Myocyte (in vitro differentiated cells): Measurements from ENCODE around the gene PLK1. TPM values are rescaled to one million over a fixed set of nuclear protein-coding genes. Genes with fewer than 3 reads are reported as not detected.
"Not testable (repeated sequence)": the region's sequence is repeated elsewhere in the genome, so short reads cannot be mapped to it uniquely, and the experiment has no call there.

Source experiments
- DNase-seq: peaks from one replicate; pipeline ENCODE4 v3.0.0-alpha.2; 2012; ENCODE audit warnings: low read depth
- total RNA-seq: library from RNA; depleted of rRNA; stranded (reverse); fragments of >200 nt; gene quantifications from 2 replicates; pipeline ENCODE4 v1.2.3, GENCODE V29; 2014

The PLK1 gene
- total RNA-seq, 1 donor from 2014 or later, result 0.96 TPM

DNA sequence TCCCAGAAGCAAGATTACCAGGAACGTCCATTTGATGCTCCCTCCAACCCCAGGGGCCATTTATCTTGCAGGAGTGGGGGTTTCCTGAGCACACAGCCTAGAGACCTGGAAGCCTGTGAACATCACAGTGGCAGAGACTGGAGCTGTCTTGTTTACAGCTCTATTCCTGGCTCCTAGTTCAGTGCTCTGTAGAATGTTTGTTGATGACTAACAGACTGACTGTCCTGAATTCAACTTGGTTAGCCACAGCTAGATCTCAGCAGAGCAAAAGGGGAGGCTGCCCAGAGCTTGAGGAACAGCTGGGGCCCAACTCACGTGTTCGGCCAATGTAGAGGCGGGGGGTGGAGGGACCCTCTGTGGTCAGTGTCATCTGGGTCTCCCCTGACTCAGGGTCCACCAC, 27.8 kb downstream of the PLK1 start:
- DNase-seq, result no peak

DNA sequence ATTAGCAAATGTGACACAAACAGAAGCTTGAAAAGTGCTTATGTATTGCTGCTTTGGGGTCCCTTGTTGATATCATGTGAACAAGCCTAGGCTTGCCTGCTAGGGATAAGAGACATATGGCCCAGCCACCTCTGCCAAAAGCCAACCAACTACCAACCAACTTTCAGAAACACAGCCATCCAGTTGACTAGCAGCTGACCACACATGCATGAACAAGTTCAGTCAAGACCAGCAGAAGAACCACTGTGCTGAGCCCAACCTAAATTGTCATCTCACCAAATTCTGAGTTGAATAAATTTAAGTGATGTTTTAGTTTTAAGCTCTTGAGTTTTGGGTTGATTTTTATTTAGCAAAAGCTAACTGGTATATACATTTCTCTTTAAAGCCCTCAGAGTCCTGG, 30.8 kb downstream of the PLK1 start:
- no peak for DNase-seq

DNA sequence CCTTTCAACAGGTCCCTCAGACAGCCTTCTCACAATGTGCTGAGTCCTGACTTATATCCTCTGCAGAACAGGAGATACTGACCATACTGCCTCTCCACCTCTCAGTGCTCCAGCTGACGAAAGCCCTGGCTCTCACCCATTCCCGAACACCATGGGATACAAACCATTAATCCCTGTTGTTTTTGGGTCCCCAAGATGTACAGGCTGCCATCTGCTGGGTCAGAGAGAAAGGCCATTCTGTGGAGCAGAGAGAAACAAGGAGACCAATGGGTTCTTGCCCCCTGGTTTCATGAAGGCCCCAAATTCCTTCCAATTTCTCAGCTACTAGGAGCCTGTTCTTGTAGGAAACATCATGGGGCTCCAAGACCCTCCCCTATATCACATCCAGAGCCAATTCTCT, 31.3 kb downstream of the PLK1 start:
- DNase-seq, result no peak

DNA sequence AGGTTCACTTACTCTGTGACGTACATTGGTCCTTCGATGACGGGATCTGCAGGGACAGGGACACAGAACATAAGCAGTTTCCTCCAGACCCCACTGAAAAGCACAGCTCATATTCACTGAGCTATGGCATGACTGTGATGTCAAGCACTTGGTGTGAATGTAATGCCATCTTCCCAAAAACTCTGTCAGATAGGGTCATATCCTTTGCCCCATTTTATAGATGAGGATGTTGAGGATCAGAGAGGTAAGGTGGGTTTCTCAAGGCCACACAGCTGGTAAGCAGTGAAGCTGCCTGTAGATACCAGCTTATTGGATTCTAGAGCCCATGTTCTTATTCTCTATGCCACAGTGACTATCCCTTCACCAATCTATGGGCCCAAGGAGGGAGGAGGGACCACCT, 31.8 kb downstream of the PLK1 start:
- no peak for DNase-seq

DNA sequence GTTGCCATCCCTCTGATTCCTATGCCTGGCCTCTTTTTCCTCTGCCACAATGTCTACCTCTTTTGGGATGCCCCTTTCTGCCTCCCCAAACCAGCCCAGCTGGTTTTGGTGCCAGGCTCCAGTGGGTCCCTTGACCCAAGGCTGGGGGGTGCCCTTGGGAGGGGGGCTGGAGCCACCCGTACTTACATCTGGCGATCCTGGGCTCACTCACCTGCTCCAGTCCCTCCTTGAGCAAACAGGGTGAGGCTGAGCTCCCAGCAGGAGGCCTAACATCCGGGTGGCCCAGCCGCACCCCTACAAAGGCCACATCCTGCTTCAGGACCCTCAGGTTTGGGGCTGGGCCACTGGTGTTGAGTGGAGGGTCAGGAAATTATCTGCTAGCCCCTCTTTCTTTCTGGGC, 33.1 kb downstream of the PLK1 start:
- DNase-seq, result no peak

DNA sequence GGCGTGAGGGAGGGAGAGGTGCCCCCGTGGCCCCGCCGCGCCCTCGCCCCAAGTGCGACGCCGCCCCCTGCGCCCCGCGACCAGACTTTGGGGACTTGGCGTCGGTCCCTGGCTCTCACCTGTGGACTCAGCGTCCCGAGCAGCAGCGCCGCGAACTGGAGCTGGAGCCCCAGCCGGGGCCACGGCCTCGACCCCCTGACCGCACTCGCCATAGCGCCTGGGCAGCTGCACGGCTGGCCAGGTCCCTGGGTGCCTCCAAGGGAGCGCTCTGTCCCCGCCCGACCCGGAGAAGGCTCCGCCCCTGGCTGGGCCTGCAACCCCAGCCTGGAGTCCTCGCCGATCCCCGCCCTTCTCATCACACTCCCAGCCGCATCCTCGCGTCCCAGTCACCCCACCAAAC, 34.3 kb downstream of the PLK1 start, which contains the start of gene ERN2:
ERN2 (minus strand) TSS at position 247 of the 400 bp plus-strand sequence; CDS start at position 212, 35 bp downstream.
- no peak for DNase-seq

DNA sequence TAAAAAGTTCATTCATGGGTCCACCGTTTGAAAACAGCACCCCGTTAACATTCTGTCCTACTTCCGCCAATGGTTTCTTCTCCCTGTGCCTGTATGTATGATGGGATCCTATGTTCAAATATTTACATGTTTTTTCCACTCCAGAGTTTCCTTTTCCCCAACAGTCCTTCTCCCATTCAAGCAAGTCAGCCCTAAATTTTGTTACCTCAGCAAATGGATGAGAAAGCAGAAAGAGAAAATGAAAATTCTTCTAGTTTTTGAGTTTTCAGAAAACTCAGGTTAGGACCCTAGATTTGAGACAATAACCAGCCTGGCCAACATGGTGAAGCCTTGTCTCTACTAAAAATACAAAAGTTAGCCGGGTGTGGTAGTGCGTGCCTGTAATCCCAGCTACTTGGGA, 37.8 kb downstream of the PLK1 start:
- no peak for DNase-seq

DNA sequence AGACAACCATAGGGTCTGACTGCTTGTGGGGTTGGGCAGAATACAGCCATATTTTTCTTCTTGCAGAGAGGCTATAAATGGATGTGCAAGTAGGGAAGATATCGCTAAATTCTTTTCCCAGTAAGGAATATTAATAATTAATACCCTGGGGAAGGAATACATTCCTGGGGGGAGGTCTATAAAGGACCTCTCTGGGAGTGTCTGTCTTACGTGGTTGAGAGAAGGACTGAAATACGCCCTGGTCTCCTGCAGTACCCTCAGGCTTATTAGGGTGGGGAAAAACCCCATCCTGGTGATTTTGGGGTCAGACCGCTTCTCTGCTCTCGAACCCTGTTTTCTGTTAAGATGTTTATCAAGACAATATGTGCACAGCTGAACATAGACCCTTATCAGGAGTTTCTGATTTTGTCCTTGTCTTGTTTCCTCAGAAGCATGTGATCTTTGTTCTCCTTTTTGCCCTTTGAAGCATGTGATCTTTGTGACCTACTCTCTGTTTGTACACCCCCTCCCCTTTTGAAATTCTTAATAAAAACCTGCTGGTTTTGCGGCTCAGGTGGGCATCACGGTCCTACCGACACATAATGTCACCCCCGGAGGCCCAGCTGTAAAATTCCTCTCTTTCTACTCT, 44.0 kb downstream of the PLK1 start:
- DNase-seq, result not testable (repeated sequence)

DNA sequence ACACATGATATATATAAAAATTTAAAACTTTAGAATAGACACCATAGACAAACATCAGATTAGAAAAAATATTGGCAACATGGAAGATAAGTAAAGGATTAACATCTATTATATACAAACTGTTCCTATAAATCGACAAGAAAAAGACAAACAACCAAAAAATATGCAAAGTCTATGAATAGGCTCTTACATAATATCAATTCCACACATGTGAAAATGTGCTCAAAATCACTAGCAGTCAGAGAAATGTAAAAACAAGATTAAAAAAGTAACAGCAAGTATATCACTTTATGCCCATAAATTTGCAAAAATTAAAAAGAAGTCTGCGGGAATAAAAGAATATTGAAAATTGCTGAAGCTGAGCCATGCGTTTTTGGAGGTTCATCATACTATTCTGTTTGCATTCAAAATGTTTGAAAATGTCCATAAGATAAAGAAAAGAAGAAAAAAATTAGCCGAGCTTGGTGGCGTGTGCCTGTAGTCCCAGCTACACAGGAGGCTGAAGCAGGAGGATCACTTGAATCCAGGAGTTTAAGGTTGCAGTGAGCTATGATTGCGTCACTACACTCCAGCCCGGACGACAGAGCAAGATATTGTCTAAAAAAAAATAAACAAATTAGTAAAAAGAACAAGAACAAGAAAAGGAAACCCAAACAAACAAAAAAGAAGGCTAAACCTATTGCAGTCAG, 45.6 kb downstream of the PLK1 start:
- DNase-seq, result no peak

DNA sequence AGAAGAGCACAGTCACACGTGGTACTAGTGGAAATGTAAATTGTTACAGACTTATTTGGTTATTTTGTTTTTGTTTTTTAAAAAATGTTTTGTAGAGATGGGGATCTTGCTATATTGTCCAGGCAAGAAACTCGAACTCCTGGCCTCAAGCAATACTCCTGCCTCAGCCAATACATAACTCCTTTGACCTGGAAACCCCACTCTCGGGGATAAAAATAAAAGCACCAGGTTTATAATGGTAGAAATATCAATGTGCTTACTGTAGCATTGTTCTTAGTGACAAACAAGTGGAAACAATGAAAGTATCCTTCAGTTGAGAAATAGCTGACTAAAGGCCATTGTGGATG, 46.1 kb downstream of the PLK1 start:
- no peak for DNase-seq

DNA sequence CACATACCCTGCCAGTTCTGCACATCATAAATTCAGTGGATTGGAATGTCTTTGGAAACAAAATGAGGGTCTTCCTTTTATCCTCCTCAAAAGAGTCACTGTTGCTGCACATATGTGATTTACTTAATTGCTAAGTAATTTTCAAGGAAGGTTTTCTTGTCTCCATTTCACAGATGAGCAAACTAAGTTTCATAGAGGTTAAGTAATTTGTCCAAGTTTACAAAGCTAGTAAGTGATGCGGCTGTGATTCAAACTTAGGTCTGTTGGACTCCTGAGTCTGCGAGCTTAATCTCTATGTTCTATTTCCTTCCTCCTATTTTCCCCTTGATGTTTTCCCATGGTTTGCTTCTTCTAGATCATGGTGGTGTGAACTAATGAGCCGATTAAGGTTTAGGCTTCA, 48.0 kb downstream of the PLK1 start:
- DNase-seq, result no peak

DNA sequence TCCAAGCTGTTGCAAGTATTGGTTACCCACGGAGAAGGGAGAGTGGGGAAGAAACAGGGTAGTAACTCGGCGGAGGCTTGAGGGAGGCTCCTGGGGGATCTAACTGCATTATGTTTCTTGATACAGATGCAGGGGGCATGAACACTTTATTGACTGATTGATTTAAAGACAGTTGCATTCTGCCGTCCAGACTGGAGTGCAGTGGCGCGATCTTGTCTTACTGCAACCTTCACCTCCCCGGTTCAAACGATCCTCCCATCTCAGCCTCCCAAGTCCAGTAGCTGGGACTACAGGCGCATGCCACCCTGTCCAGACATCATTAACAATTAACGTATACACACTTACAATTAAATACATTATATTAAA, 49.4 kb downstream of the PLK1 start:
- DNase-seq, result no peak

DNA sequence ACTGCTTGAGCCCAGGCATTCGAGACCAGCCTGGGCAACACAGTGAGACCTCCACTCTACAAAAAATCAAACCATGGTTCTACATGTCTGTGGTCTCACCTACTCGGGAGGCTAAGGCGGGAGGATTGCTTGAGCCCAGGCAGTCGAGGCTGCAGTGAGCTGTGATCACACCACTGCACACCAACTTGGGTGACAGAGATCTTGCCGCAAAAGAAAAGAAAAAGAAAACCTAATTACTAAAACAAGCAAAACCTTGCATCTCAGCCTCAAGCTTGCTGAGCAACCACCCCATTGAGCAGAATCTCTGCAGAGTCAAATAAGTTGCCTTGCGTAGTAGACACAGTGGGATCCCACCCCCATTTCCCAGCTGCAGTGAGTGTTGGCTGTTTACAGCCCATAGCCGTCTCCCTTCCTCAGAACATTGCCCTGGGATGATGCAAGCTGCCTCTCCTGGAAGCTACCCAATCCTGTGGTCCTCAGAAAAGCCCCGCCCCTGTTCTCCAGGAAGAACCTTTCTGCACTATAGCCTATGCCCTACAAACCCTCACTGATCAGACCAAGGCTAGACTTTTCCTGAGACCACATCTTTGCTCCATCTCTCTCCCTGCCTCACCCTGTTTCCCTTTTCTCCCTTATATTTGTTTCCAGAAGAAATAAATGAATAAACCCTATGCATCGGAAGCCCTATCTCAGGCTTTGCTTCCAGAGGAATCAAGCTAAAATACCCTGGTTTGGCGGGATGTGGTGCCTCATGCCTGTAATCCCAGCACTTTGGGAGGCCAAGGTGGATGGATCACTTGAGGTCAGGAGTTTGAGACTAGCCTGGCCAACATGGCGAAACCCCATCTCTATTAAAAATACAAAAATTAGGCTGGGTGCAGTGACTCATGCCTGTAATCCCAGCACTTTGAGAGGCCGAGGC, 51.1 kb downstream of the PLK1 start:
- DNase-seq, result peak; percentile 13

DNA sequence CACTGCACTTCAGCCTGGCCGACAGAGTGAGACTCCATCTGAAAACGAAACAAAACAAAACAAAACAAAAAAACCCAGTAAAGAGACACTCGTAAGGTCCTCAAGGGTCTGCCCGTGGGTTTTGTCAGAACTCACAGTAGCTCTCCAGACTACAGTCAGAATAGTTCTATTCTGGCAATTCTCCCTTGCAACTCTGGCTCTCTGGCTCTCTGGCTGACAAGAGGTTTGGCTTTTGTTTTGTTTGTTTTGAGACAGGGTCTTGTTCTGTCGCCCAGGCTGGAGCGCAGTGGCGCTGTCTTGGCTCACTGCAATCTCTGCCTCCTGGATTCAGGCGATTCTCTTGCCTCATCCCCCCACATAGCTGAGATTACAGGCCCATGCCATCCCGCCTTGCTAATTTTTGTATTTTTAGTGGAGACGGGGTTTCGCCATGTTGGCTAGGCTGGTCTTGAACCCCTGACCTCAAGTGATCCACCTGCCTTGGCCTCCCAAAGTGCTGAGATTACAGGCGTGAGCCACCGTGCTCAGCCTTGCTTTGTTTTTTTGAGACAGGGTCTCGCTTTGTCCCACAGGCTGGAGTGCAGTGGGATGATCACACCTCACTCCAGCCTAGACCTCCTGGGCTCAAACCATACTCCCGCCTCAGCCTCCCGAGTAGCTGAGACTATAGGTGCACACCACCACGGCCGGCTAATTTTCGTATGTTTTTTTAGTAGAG, 55.6 kb downstream of the PLK1 start:
- no peak for DNase-seq

DNA sequence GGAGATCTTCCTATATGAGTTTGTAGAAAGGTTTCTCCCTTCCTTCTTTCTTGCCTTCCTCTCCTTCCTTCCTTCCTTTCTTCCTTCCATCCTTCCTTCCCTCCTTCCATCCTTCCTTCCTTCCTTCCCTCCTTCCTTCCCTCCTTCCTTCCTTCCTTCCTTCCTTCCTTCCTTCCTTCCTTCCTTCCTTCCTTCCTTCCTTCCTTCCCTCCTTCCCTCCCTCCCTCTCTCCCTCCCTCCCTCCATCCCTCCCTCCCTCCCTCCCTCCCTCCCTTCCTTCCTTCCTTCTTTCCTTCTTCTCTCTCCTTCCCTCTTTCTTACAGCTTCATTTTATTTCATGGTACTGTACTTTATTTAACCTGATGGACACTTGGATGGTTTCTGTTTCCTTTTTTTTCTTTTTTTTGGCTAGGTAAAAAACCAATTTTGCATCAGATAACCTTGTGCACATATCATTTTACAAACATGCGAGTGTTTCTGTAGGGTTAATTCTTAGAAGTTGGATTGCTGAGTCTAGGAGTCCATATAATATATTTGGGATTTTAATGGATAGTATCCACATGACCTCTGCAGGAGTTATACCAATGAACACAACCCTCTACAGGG, 58.8 kb downstream of the PLK1 start:
- DNase-seq, result not testable (repeated sequence)

DNA sequence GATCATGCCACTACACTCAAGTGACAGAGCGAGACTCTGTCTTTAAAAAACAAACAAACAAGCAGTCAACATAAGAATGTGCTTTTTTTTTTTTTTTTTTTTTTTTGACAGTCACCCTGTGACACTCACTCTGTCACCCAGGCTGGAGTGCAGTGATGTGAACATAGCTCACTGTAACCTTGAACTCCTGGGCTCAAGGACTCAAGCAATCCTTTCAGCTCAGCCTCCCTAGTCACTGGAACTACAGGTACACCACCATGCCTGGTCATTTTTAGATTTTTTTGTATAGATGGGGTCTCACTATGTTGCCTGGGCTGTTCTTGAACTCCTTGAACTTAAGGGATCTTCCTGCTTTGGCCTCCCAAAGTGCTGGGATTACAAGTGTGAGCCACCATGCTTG, 60.8 kb downstream of the PLK1 start:
- DNase-seq, result no peak

Other genes starting within 250 kb of the PLK1 start
- gene COG7, start 225.7 kb upstream of the PLK1 start, total RNA-seq, result 12.0 and 14.3 TPM in 2 replicates
- gene GGA2, start 168.4 kb upstream of the PLK1 start, total RNA-seq, result 42.5 and 52.5 TPM in 2 replicates
- 37.5 and 50.0 TPM in 2 replicates for gene EARS2, start 121.5 kb upstream of the PLK1 start, total RNA-seq
- gene UBFD1, start 121.2 kb upstream of the PLK1 start, total RNA-seq, result 234 and 277 TPM in 2 replicates
- 199 and 205 TPM in 2 replicates for gene NDUFAB1, start 82.6 kb upstream of the PLK1 start, total RNA-seq
- gene PALB2, start 37.6 kb upstream of the PLK1 start, total RNA-seq, result 15.9 and 16.8 TPM in 2 replicates
- 51.2 and 54.9 TPM in 2 replicates for gene DCTN5, start 37.4 kb upstream of the PLK1 start, total RNA-seq
- gene ERN2, start 34.3 kb downstream of the PLK1 start, total RNA-seq, result not detected in 2 replicates
- not detected in 2 replicates for gene CHP2, start 76.1 kb downstream of the PLK1 start, total RNA-seq
- gene PRKCB, start 157.1 kb downstream of the PLK1 start, total RNA-seq, result not detected in 2 replicates